Astrocyte (in vitro differentiated cells and primary cell): ENCODE measurements around the gene BIRC6. TPM values are rescaled to one million over a fixed set of nuclear protein-coding genes. Genes with fewer than 3 reads are reported as not detected.
"Not testable (repeated sequence)": the region's sequence is repeated elsewhere in the genome, so short reads cannot be mapped to it uniquely, and the experiment has no call there.

Experiments
- DNase-seq: peaks from one replicate; pipeline ENCODE4 v3.0.0-alpha.2; 2010; ENCODE audit warnings: low read depth
- FAIRE-seq: peaks from 2 replicates; lab custom pipeline; 2011; peaks lifted over from hg19 to GRCh38; lab: Jason Lieb, UNC
- H2AFZ ChIP-seq: 2 replicates; pipeline ENCODE4 v1.6.0; 2012; ENCODE audit warnings: low read depth, low read length, inconsistent platforms
- H3K27ac ChIP-seq: 2 replicates; pipeline ENCODE4 v1.5.1; 2011; ENCODE audit warnings: low read depth, low read length, inconsistent platforms
- H3K27me3 ChIP-seq: 2 replicates; pipeline ENCODE4 v1.6.0; 2011; ENCODE audit warnings: low read length, inconsistent platforms; ENCODE audit not compliant: insufficient read depth
- H3K36me3 ChIP-seq: 2 replicates; pipeline ENCODE4 v1.5.1; 2011; ENCODE audit warnings: low read length, inconsistent platforms; ENCODE audit not compliant: insufficient read depth
- H3K4me1 ChIP-seq: 2 replicates; pipeline ENCODE4 v1.5.1; 2011; ENCODE audit warnings: low read length, inconsistent platforms; ENCODE audit not compliant: insufficient read depth
- H3K4me2 ChIP-seq: 2 replicates; pipeline ENCODE4 v1.6.0; 2012; ENCODE audit warnings: low read length, inconsistent platforms
- H3K4me3 ChIP-seq: 2 replicates; pipeline ENCODE4 v1.5.1; 2011; ENCODE audit warnings: low read depth, mild to moderate bottlenecking, low read length, inconsistent platforms; ENCODE audit not compliant: insufficient read depth
- H3K79me2 ChIP-seq: 2 replicates; pipeline ENCODE4 v1.6.0; 2012; ENCODE audit warnings: mild to moderate bottlenecking, low read length, inconsistent platforms; ENCODE audit not compliant: insufficient read depth
- H3K9ac ChIP-seq: 2 replicates; pipeline ENCODE4 v1.6.0; 2012; ENCODE audit warnings: mild to moderate bottlenecking, low read length, inconsistent platforms
- H3K9me3 ChIP-seq: 2 replicates; pipeline ENCODE4 v1.5.1; 2012; ENCODE audit warnings: low read depth, mild to moderate bottlenecking, low read length, inconsistent platforms; ENCODE audit not compliant: insufficient read depth
- H4K20me1 ChIP-seq: 2 replicates; pipeline ENCODE4 v1.6.0; 2012; ENCODE audit warnings: low read length, inconsistent platforms; ENCODE audit not compliant: insufficient read depth
- H3K27ac Mint-ChIP-seq: one replicate; pipeline ENCODE4 v1.8.0; 2021; ENCODE audit warnings: mild to moderate bottlenecking, mixed read lengths; ENCODE audit not compliant: unreplicated experiment
- H3K27me3 Mint-ChIP-seq: one replicate; pipeline ENCODE4 v1.8.0; 2021; ENCODE audit warnings: low read depth, mixed read lengths; ENCODE audit not compliant: unreplicated experiment
- H3K36me3 Mint-ChIP-seq: one replicate; pipeline ENCODE4 v1.8.0; 2021; ENCODE audit warnings: low read depth, mixed read lengths; ENCODE audit not compliant: unreplicated experiment
- H3K4me1 Mint-ChIP-seq: one replicate; pipeline ENCODE4 v1.8.0; 2021; ENCODE audit warnings: low read depth, mixed read lengths; ENCODE audit not compliant: unreplicated experiment
- H3K4me3 Mint-ChIP-seq: one replicate; pipeline ENCODE4 v1.8.0; 2021; ENCODE audit warnings: mild to moderate bottlenecking, moderate library complexity, mixed read lengths; ENCODE audit not compliant: unreplicated experiment
- H3K9me3 Mint-ChIP-seq: one replicate; pipeline ENCODE4 v1.8.0; 2021; ENCODE audit warnings: mild to moderate bottlenecking, mixed read lengths; ENCODE audit not compliant: unreplicated experiment
- EZH2 ChIP-seq: IDR thresholded peaks from 2 replicates; pipeline ENCODE4 v1.6.1; 2012; ENCODE audit warnings: mild to moderate bottlenecking, low read length, inconsistent platforms; ENCODE audit not compliant: insufficient read depth
- total RNA-seq: library from RNA; stranded (reverse); gene quantifications from 2 replicates; pipeline ENCODE4 v1.2.1, GENCODE V29; 2021
- TF ChIP-seq, protein P1 (sequence below): IDR thresholded peaks from 2 replicates; pipeline ENCODE4 v1.5.1; 2011; ENCODE audit warnings: low read depth, mild to moderate bottlenecking, inconsistent platforms, low read length, moderate library complexity; ENCODE audit not compliant: insufficient read depth

Gene BIRC6
- total RNA-seq, 1 donor from 2014 or later, result 86.1 TPM

DNA sequence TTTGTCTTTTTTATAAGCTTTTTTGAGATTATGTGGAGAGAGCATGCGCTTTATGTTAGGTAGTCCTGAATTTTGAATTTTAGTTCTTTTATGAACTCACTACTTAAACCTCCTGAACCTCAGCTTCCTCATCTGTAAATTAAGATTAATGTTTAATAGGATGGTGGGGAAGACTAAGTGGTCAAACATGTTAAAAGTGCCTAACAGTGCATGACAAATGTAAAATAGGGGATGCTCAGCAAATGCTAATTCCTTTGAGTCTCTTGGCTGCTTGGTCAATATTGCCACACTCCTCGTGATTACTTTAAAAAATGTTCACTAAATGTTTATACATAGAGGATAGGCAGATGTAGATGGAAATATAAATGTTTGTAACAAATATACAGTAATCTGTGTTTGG, 6.8 kb downstream of the BIRC6 start:
- Histone ChIP-seq H3K4me3 (no peak overlapping the region), H3K27ac (no peak overlapping the region), H3K9me3 (no peaks in the 10 kb centered on the region), H3K4me2 (no peak overlapping the region), H3K4me1 (peaks cover 5% of the 10 kb centered on the region), H3K36me3 (no peaks in the 10 kb centered on the region), H4K20me1 (peaks cover 94% of the 10 kb centered on the region), H3K27me3 (no peaks in the 10 kb centered on the region), H2AFZ (no peak overlapping the region), H3K9ac (no peak overlapping the region), H3K79me2 (peaks cover 100% of the 10 kb centered on the region)
- peaks cover 20% of the 10 kb centered on the region for H3K4me1 Mint-ChIP-seq
- no peaks in the 10 kb centered on the region for H3K27me3 Mint-ChIP-seq
- no peak overlapping the region for H3K27ac Mint-ChIP-seq
- no peaks in the 10 kb centered on the region for H3K9me3 Mint-ChIP-seq
- H3K36me3 Mint-ChIP-seq, result peaks cover 9% of the 10 kb centered on the region
- no peak for DNase-seq
- no peak for TF ChIP-seq EZH2
- TF ChIP-seq, protein P1, sequence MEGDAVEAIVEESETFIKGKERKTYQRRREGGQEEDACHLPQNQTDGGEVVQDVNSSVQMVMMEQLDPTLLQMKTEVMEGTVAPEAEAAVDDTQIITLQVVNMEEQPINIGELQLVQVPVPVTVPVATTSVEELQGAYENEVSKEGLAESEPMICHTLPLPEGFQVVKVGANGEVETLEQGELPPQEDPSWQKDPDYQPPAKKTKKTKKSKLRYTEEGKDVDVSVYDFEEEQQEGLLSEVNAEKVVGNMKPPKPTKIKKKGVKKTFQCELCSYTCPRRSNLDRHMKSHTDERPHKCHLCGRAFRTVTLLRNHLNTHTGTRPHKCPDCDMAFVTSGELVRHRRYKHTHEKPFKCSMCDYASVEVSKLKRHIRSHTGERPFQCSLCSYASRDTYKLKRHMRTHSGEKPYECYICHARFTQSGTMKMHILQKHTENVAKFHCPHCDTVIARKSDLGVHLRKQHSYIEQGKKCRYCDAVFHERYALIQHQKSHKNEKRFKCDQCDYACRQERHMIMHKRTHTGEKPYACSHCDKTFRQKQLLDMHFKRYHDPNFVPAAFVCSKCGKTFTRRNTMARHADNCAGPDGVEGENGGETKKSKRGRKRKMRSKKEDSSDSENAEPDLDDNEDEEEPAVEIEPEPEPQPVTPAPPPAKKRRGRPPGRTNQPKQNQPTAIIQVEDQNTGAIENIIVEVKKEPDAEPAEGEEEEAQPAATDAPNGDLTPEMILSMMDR, result no peak
- H3K4me3 Mint-ChIP-seq, result no peak overlapping the region
- no peak for FAIRE-seq

DNA sequence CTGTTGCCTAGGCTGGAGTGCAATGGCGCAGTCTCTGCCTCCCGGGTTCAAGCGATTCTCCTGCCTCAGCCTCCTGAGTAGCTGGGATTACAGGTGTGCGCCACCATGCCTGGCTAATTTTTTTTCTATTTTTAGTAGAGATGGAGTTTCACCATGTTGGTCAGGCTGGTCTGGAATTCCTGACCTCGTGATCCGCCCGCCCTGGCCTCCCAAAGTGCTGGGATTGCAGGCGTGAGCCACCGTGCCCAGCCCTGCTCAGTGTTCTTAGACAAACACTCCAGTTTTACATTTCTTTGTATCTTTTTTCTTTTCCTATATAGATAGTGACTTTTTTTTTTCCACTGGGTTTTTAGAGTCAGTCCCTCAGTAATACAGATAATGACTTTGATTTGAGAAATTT, 7.5 kb downstream of the BIRC6 start:
- H3K36me3 Mint-ChIP-seq, H2AFZ ChIP-seq, H3K4me2 ChIP-seq, H3K27me3 Mint-ChIP-seq, H3K9ac ChIP-seq, H3K4me3 Mint-ChIP-seq, H3K27ac Mint-ChIP-seq, H3K4me3 ChIP-seq, FAIRE-seq, H3K9me3 ChIP-seq, H3K9me3 Mint-ChIP-seq, H3K27ac ChIP-seq, DNase-seq, H3K4me1 ChIP-seq, H3K36me3 ChIP-seq, H3K27me3 ChIP-seq: not testable (repeated sequence)
- Histone ChIP-seq H4K20me1 (peaks cover 94% of the 10 kb centered on the region), H3K79me2 (peaks cover 100% of the 10 kb centered on the region)
- peaks cover 14% of the 10 kb centered on the region for H3K4me1 Mint-ChIP-seq

DNA sequence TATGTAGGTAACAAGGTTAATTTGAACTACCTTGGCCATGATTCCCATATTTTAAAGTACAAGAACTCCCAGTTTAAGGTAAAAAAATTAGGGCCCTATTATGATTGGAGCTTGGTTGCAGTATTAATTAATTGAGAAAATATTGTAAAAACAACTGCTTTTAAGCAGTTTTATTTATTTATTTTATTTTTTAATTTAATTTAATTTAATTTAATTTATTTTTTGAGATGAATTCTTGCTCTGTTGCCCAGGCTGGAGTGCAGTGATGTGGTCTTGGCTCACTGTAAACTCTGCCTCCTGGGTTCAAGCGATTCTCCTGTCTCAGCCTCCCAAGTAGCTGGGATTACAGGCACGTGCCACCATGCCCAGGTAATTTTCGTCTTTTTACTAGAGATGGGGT, 8.9 kb downstream of the BIRC6 start:
- not testable (repeated sequence) for H2AFZ ChIP-seq, H3K4me1 ChIP-seq, H3K4me3 ChIP-seq, H3K36me3 Mint-ChIP-seq, H3K36me3 ChIP-seq, H3K4me2 ChIP-seq, H3K9me3 Mint-ChIP-seq, H3K27me3 ChIP-seq, H3K4me1 Mint-ChIP-seq, H3K9ac ChIP-seq, FAIRE-seq, H3K27ac ChIP-seq, H3K9me3 ChIP-seq, H3K27me3 Mint-ChIP-seq, H3K4me3 Mint-ChIP-seq, H3K27ac Mint-ChIP-seq, DNase-seq
- peaks cover 92% of the 10 kb centered on the region for H4K20me1 ChIP-seq
- peaks cover 100% of the 10 kb centered on the region for H3K79me2 ChIP-seq

GRCh38 chr2:32366595-32366994, 9.8 kb downstream of the BIRC6 start:
- H3K36me3 ChIP-seq, result no peaks in the 10 kb centered on the region
- no peak for FAIRE-seq
- no peaks in the 10 kb centered on the region for H3K4me1 ChIP-seq
- TF ChIP-seq, protein P1, result no peak
- TF ChIP-seq EZH2, result no peak
- H3K4me3 ChIP-seq, result no peak overlapping the region
- H3K27me3 Mint-ChIP-seq, result no peaks in the 10 kb centered on the region
- peaks cover 94% of the 10 kb centered on the region for H4K20me1 ChIP-seq
- H3K27ac Mint-ChIP-seq, result no peak overlapping the region
- DNase-seq, result no peak
- no peaks in the 10 kb centered on the region for H3K9me3 Mint-ChIP-seq
- H3K79me2 ChIP-seq, result peaks cover 100% of the 10 kb centered on the region
- no peak overlapping the region for H3K9ac ChIP-seq
- no peak overlapping the region for H3K27ac ChIP-seq
- no peak overlapping the region for H3K4me3 Mint-ChIP-seq
- H3K27me3 ChIP-seq, result no peaks in the 10 kb centered on the region
- H3K4me2 ChIP-seq, result no peak overlapping the region
- H3K36me3 Mint-ChIP-seq, result peaks cover 7% of the 10 kb centered on the region
- H3K4me1 Mint-ChIP-seq, result peaks cover 6% of the 10 kb centered on the region
- H3K9me3 ChIP-seq, result no peaks in the 10 kb centered on the region
- no peak overlapping the region for H2AFZ ChIP-seq
